Small intestine (tissue), 16 donors: ENCODE data around the gene NOD1. TPM values are rescaled to one million over a fixed set of nuclear protein-coding genes. Genes with fewer than 3 reads are reported as not detected.
"Not testable (repeated sequence)": the region's sequence is repeated elsewhere in the genome, so short reads cannot be mapped to it uniquely, and the experiment has no call there.

Experiments used
- DNase-seq, 2 donors: peaks; one replicate each; pipeline versions ENCODE4 v3.0.0 to v3.0.0-alpha.2; 2013
- FAIRE-seq: peaks from 2 replicates; lab custom pipeline; 2012; peaks lifted over from hg19 to GRCh38; lab: Jason Lieb, UNC
- H3K27ac ChIP-seq, 3 donors: one replicate each; pipeline ENCODE4 v1.5.1; 2013; ENCODE audit warnings: low read length in 2 of 3, mild to moderate bottlenecking in 2 of 3, control low read depth in 1 of 3, inconsistent platforms in 1 of 3, low read depth in 1 of 3, moderate library complexity in 1 of 3
- H3K27me3 ChIP-seq, 3 donors: one replicate each; pipeline ENCODE4 v1.6.1; 2013; ENCODE audit warnings: low read length in 3 of 3, inconsistent platforms in 1 of 3; ENCODE audit not compliant: control insufficient read depth in 3 of 3, insufficient read depth in 3 of 3
- H3K36me3 ChIP-seq, 3 donors: one replicate each; pipeline ENCODE4 v1.6.1; 2013; ENCODE audit warnings: low read length in 3 of 3, inconsistent platforms in 1 of 3, low read depth in 1 of 3, mild to moderate bottlenecking in 1 of 3, moderate library complexity in 1 of 3; ENCODE audit not compliant: control insufficient read depth in 3 of 3, insufficient read depth in 2 of 3
- H3K4me1 ChIP-seq, 3 donors: one replicate each; pipeline ENCODE4 v1.6.1; 2013; ENCODE audit warnings: low read length in 2 of 3, inconsistent platforms in 1 of 3, low read depth in 1 of 3, mild to moderate bottlenecking in 1 of 3, moderate library complexity in 1 of 3; ENCODE audit not compliant: control insufficient read depth in 3 of 3, insufficient read depth in 2 of 3
- H3K4me3 ChIP-seq, 3 donors: one replicate each; pipeline ENCODE4 v1.5.1; 2013; ENCODE audit warnings: low read length in 3 of 3, control low read depth in 1 of 3, inconsistent platforms in 1 of 3, low read depth in 1 of 3, mild to moderate bottlenecking in 1 of 3, moderate library complexity in 1 of 3
- H3K9me3 ChIP-seq, 2 donors: one replicate each; pipeline ENCODE4 v1.6.1; 2013; ENCODE audit warnings: low read depth in 1 of 2, low read length in 1 of 2; ENCODE audit not compliant: control insufficient read depth in 2 of 2, insufficient read depth in 1 of 2
- WGBS, 3 donors: extraction: QIAGEN DNeasy Blood & Tissue Kit; methylation state at CpG; one replicate each; pipeline ENCODE4 v1.1.7; 2013; 5-methylcytosine and 5-hydroxymethylcytosine counted together
- long read RNA-seq, 10 donors: transcript quantifications; one replicate each; lab custom pipeline, GENCODE V29; 2026
- polyA plus RNA-seq, 4 donors: library from polyadenylated mRNA; stranded (reverse) in 3 of 4; unstranded in 1 of 4; fragments of 200-250 nt in 3 of 4; fragments of 120-200 nt in 1 of 4; gene quantifications; one replicate each; pipeline versions ENCODE4 v1.2.1 to v1.2.3, GENCODE V29; 2013
- donor health status: healthy with polysubstance abuse.
- donor health status: control.
- donor health status: control.
- donor health status: Bipolar disorder and iron deficiency.
- donor health status: healthy.

The NOD1 gene
- polyA plus RNA-seq: 1 to 10 TPM; 3.4 to 8.9 (median 5.5) TPM
- long read RNA-seq, donor 1, full-length matches to known transcripts: 1 of 1 reads
- long read RNA-seq, donor 1, partial matches to known transcripts: 0 of 1 reads
- long read RNA-seq, donor 1, other reads (novel, unspliced or antisense): 0 of 1 reads
- long read RNA-seq, donor 2: 0 reads
- long read RNA-seq, donor 3, partial matches to known transcripts: 0 of 1 reads
- long read RNA-seq, donor 3, other reads (novel, unspliced or antisense): 0 of 1 reads
- long read RNA-seq, donor 4: 0 reads
- long read RNA-seq, donor 5: 0 reads
- long read RNA-seq, donor 6, partial matches to known transcripts: 0 of 1 reads
- long read RNA-seq, donor 6, other reads (novel, unspliced or antisense): 0 of 1 reads
- long read RNA-seq, donor 7, partial matches to known transcripts: 0 of 1 reads
- long read RNA-seq, donor 7, other reads (novel, unspliced or antisense): 0 of 1 reads
- long read RNA-seq, donor 8: 0 reads
- long read RNA-seq, donor 9: 0 reads
- long read RNA-seq, donor 10, partial matches to known transcripts: 0 of 1 reads
- long read RNA-seq, donor 10, other reads (novel, unspliced or antisense): 0 of 1 reads

- Histone ChIP-seq H3K36me3 (peaks cover 0 to 5% (median 0%) of the 10 kb centered on the region in 3 donors), H3K27ac (peak within 1 kb of the TSS; percentile 89 to 95 (median 91)), H3K4me1 (peaks cover 0 to 11% (median 4%) of the 10 kb centered on the region in 3 donors), H3K9me3 (no peaks in the 10 kb centered on the region), H3K4me3 (peak within 1 kb of the TSS; percentile 68 to 93 (median 82)), H3K27me3 (no peaks in the 10 kb centered on the region)
- 0 to 1% (median 1%) methylated on average over 57 to 77 of the region's 77 CpGs for WGBS, 3 donors
- DNase-seq: peak; percentile 84 to 91
- FAIRE-seq: no peak
Measured at GRCh38 chr7:30478349-30479201, at the start of gene NOD1. Gene NOD1 (minus strand): TSS chr7:30478784. CDS start chr7:30456921, 21,863 bp downstream.

- not testable (repeated sequence) for H3K4me3 ChIP-seq, H3K27me3 ChIP-seq, H3K9me3 ChIP-seq, FAIRE-seq, H3K36me3 ChIP-seq
- 29 to 56% (median 37%) methylated on average over 1 of the region's 1 CpG for WGBS, 3 donors
- peak in 1 of 2 donors; percentile 52 for DNase-seq
- H3K4me1 ChIP-seq: peaks cover 2 to 35% (median 13%) of the 10 kb centered on the region in 3 donors
- peak overlapping the region in 1 of 3 donors; percentile 88 for H3K27ac ChIP-seq
Measured at GRCh38 chr7:30527297-30527696, 48.7 kb upstream of the NOD1 start.

GRCh38 chr7:30526163-30526562 lies 47.6 kb upstream of the NOD1 start:
- DNase-seq (peak in 1 of 2 donors; percentile 57), FAIRE-seq (no peak)
- H3K27me3 ChIP-seq: no peaks in the 10 kb centered on the region
- peaks cover 0 to 2% of the 10 kb centered on the region in 2 donors for H3K9me3 ChIP-seq
- H3K4me3 ChIP-seq: no peak overlapping the region
- peak overlapping the region in 2 of 3 donors; percentile 53 to 88 for H3K27ac ChIP-seq
- WGBS, 3 donors: 80 to 94% (median 92%) methylated on average over 4 of the region's 4 CpGs
- H3K4me1 ChIP-seq: peaks cover 2 to 45% (median 13%) of the 10 kb centered on the region in 3 donors
- peaks cover 0 to 5% (median 0%) of the 10 kb centered on the region in 3 donors for H3K36me3 ChIP-seq

- Histone ChIP-seq H3K4me1 (peaks cover 2 to 51% (median 15%) of the 10 kb centered on the region in 3 donors), H3K9me3 (peaks cover 0 to 2% of the 10 kb centered on the region in 2 donors), H3K27me3 (no peaks in the 10 kb centered on the region), H3K36me3 (peaks cover 0 to 5% (median 0%) of the 10 kb centered on the region in 3 donors), H3K4me3 (no peak overlapping the region), H3K27ac (peak overlapping the region; percentile 27 to 88 (median 53))
- WGBS, 3 donors: 25 to 70% (median 56%) methylated on average over 5 of the region's 5 CpGs
- FAIRE-seq (no peak), DNase-seq (peak; percentile 84 to 96)
Measured at GRCh38 chr7:30525429-30525828, 46.8 kb upstream of the NOD1 start.

GRCh38 chr7:30524545-30524944 lies 46.0 kb upstream of the NOD1 start:
- FAIRE-seq: no peak
- Histone ChIP-seq H3K36me3 (peaks cover 0 to 5% (median 0%) of the 10 kb centered on the region in 3 donors), H3K27ac (peak overlapping the region; percentile 53 to 88 (median 53)), H3K9me3 (peaks cover 0 to 2% of the 10 kb centered on the region in 2 donors), H3K4me3 (no peak overlapping the region), H3K27me3 (no peaks in the 10 kb centered on the region), H3K4me1 (peaks cover 2 to 56% (median 16%) of the 10 kb centered on the region in 3 donors)
- 13 to 48% (median 30%) methylated on average over 2 of the region's 2 CpGs for WGBS, 3 donors
- peak; percentile 62 to 78 for DNase-seq

- peaks cover 2 to 62% (median 16%) of the 10 kb centered on the region in 3 donors for H3K4me1 ChIP-seq
- no peaks in the 10 kb centered on the region for H3K27me3 ChIP-seq
- peaks cover 0 to 5% (median 0%) of the 10 kb centered on the region in 3 donors for H3K36me3 ChIP-seq
- H3K4me3 ChIP-seq: no peak overlapping the region
- DNase-seq (no peak), FAIRE-seq (no peak)
- WGBS, 3 donors: 83 to 90% (median 89%) methylated on average over 2 of the region's 2 CpGs
- peak overlapping the region in 2 of 3 donors; percentile 61 to 88 for H3K27ac ChIP-seq
- H3K9me3 ChIP-seq: peaks cover 0 to 2% of the 10 kb centered on the region in 2 donors
Measured at GRCh38 chr7:30523466-30523865, 44.9 kb upstream of the NOD1 start.

- Histone ChIP-seq H3K4me1 (peaks cover 2 to 62% (median 16%) of the 10 kb centered on the region in 3 donors), H3K9me3 (peaks cover 0 to 2% of the 10 kb centered on the region in 2 donors), H3K27me3 (no peaks in the 10 kb centered on the region), H3K4me3 (no peak overlapping the region), H3K36me3 (peaks cover 0 to 5% (median 0%) of the 10 kb centered on the region in 3 donors), H3K27ac (peak overlapping the region in 2 of 3 donors; percentile 61 to 88)
- DNase-seq (peak; percentile 87 to 91), FAIRE-seq (peak; percentile 79)
- WGBS, 3 donors: 17 to 67% (median 48%) methylated on average over 3 of the region's 3 CpGs
Measured at GRCh38 chr7:30522159-30522558, 43.6 kb upstream of the NOD1 start.
